Activated naive CD8-positive, alpha-beta T cell (primary cell): ENCODE results near the gene RFXANK.
"Not testable (repeated sequence)": the region's sequence is repeated elsewhere in the genome, so short reads cannot be mapped to it uniquely, and the experiment has no call there.

ENCODE experiments used
- H3K27ac Mint-ChIP-seq: one replicate; pipeline ENCODE4 v1.8.0; 2021; ENCODE audit warnings: mixed read lengths
- H3K27me3 Mint-ChIP-seq: one replicate; pipeline ENCODE4 v1.8.0; 2021; ENCODE audit warnings: mixed read lengths
- H3K36me3 Mint-ChIP-seq: one replicate; pipeline ENCODE4 v1.8.0; 2021; ENCODE audit warnings: mixed read lengths
- H3K4me1 Mint-ChIP-seq: one replicate; pipeline ENCODE4 v1.8.0; 2021; ENCODE audit warnings: low read depth, mixed read lengths
- H3K4me3 Mint-ChIP-seq: one replicate; pipeline ENCODE4 v1.8.0; 2021; ENCODE audit warnings: mild to moderate bottlenecking, mixed read lengths
- H3K9me3 Mint-ChIP-seq: one replicate; pipeline ENCODE4 v1.8.0; 2021; ENCODE audit warnings: low read depth, mixed read lengths

The RFXANK gene, protein sequence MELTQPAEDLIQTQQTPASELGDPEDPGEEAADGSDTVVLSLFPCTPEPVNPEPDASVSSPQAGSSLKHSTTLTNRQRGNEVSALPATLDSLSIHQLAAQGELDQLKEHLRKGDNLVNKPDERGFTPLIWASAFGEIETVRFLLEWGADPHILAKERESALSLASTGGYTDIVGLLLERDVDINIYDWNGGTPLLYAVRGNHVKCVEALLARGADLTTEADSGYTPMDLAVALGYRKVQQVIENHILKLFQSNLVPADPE

DNA sequence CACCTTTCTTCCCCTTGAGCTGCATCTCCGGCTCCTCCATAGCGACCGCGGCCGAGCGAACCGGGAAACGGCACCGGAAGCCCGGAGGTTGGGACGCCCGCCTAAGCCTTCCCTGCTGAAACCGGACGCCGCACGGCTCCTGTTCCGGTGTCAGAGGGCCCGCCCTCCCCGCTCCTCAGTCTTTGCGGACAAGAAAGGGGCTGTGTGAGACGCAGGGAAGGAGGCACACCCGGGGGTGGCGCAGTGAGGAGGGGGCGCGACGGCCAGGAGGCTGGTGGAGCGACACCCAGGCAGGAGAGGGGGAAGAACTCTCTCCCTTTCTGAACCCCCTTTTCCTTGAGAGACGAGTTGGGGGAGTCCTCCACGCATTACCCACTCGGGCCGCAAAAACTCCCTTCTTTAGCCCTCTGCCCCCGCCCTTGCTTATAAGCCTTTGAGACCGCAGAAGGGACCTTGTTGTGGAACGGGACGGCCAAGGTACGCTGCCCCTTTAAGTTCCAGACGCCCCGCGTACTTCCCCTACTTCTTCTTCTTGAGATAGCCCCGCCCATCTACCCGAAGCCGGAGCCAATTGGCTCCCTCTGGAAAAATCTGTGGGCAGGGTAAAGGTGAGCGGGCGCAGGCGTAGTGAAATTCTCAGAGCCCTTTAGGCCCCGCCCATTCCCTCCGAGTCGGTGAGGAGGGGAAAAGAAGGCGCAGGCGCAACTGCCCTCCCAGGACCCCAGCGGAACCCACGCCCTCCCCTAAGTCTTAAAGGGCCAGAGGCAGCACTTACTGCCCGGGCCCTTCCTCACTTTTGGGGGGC is at the start of gene RFXANK, which contains the start of gene BORCS8:
TSS of gene RFXANK (plus strand) at position 181 of the 805 bp plus-strand sequence. CDS start 1,689 bp downstream, outside the sequence.
TSS of gene BORCS8 (minus strand) at position 75 of the 805 bp plus-strand sequence. CDS start at position 40, 35 bp downstream.
- H3K36me3 Mint-ChIP-seq: no peaks in the 10 kb centered on the region
- peak within 1 kb of the TSS; percentile 97 for H3K4me3 Mint-ChIP-seq
- no peaks in the 10 kb centered on the region for H3K27me3 Mint-ChIP-seq
- H3K9me3 Mint-ChIP-seq: no peaks in the 10 kb centered on the region
- peaks cover 39% of the 10 kb centered on the region for H3K4me1 Mint-ChIP-seq
- H3K27ac Mint-ChIP-seq: peak within 1 kb of the TSS; percentile 98

- H3K4me1 Mint-ChIP-seq: peaks cover 12% of the 10 kb centered on the region
- H3K27me3 Mint-ChIP-seq: no peaks in the 10 kb centered on the region
- no peak overlapping the region for H3K27ac Mint-ChIP-seq
- H3K36me3 Mint-ChIP-seq: no peaks in the 10 kb centered on the region
- H3K9me3 Mint-ChIP-seq: no peaks in the 10 kb centered on the region
- H3K4me3 Mint-ChIP-seq: no peak overlapping the region
Observed at GRCh38 chr19:19142347-19142746, 49.7 kb upstream of the RFXANK start.

GRCh38 chr19:19145281-19145680 is 46.8 kb upstream of the RFXANK start:
- Mint-ChIP-seq H3K4me3 (no peak overlapping the region), H3K4me1 (no peaks in the 10 kb centered on the region), H3K36me3 (no peaks in the 10 kb centered on the region), H3K9me3 (no peaks in the 10 kb centered on the region), H3K27ac (no peak overlapping the region), H3K27me3 (no peaks in the 10 kb centered on the region)

- Mint-ChIP-seq H3K27ac (no peak overlapping the region), H3K36me3 (no peaks in the 10 kb centered on the region), H3K9me3 (no peaks in the 10 kb centered on the region), H3K4me3 (no peak overlapping the region), H3K4me1 (no peaks in the 10 kb centered on the region), H3K27me3 (no peaks in the 10 kb centered on the region)
Observed at GRCh38 chr19:19145684-19146608, 46.1 kb upstream of the RFXANK start.

- Mint-ChIP-seq H3K27me3 (no peaks in the 10 kb centered on the region), H3K9me3 (no peaks in the 10 kb centered on the region), H3K27ac (no peak overlapping the region)
Observed at GRCh38 chr19:19146865-19147264, 45.2 kb upstream of the RFXANK start.

GRCh38 chr19:19147344-19147743 is 44.7 kb upstream of the RFXANK start:
- Mint-ChIP-seq H3K9me3 (no peaks in the 10 kb centered on the region), H3K36me3 (no peaks in the 10 kb centered on the region), H3K4me1 (no peaks in the 10 kb centered on the region), H3K27me3 (no peaks in the 10 kb centered on the region), H3K27ac (no peak overlapping the region), H3K4me3 (no peak overlapping the region)

More at GRCh38 chr19:19146865-19147264, 45.2 kb upstream of the RFXANK start:
- Mint-ChIP-seq H3K36me3 (no peaks in the 10 kb centered on the region), H3K4me3 (no peak overlapping the region), H3K4me1 (no peaks in the 10 kb centered on the region)

DNA sequence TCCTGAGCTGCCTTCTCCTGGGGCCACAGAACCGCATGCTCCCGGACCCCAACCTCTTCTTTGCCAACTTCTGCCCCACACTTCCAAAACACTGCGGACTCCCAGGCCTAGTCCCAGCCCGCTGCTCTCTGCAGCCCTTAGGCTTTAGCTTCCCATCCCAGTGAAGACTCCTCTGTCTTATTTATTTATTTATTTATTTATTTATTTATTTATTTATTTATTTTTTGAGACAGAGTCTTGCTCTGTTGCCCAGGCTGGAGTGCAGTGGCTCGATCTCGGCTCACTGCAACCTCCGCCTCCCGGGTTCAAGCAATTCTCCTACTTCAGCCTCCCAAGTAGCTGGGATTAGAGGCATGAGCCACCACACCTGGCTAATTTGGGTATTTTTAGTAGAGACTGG is 43.6 kb upstream of the RFXANK start:
- H3K27me3 Mint-ChIP-seq, H3K9me3 Mint-ChIP-seq, H3K4me3 Mint-ChIP-seq, H3K27ac Mint-ChIP-seq, H3K4me1 Mint-ChIP-seq, H3K36me3 Mint-ChIP-seq: not testable (repeated sequence)

GRCh38 chr19:19149435-19149834 is 42.6 kb upstream of the RFXANK start:
- Mint-ChIP-seq H3K27ac (no peak overlapping the region), H3K9me3 (no peaks in the 10 kb centered on the region), H3K36me3 (peaks cover under 1% of the 10 kb centered on the region), H3K27me3 (no peaks in the 10 kb centered on the region), H3K4me3 (no peak overlapping the region), H3K4me1 (no peaks in the 10 kb centered on the region)

DNA sequence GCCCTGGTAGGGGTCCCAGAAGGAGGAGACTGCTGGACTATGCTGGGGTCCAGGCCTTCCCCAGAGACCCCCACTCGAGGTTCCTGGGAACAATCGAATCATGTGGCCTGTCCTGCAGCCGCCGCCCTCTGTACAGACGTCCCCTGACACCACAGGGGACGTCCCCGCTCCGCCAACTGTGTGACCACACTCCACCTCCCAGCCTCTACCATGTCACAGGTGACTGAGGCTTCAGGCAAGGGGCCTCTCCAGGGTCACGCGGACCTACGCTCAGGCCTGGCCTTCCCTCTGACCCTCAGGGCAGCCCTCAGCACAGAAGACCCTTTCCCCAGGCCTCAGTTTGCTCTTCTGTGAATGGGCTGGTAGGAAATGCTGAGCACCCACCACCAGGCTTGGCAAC is 40.6 kb upstream of the RFXANK start:
- H3K27ac Mint-ChIP-seq: no peak overlapping the region
- H3K4me1 Mint-ChIP-seq: no peaks in the 10 kb centered on the region
- H3K36me3 Mint-ChIP-seq: peaks cover 8% of the 10 kb centered on the region
- no peak overlapping the region for H3K4me3 Mint-ChIP-seq
- no peaks in the 10 kb centered on the region for H3K9me3 Mint-ChIP-seq
- no peaks in the 10 kb centered on the region for H3K27me3 Mint-ChIP-seq

DNA sequence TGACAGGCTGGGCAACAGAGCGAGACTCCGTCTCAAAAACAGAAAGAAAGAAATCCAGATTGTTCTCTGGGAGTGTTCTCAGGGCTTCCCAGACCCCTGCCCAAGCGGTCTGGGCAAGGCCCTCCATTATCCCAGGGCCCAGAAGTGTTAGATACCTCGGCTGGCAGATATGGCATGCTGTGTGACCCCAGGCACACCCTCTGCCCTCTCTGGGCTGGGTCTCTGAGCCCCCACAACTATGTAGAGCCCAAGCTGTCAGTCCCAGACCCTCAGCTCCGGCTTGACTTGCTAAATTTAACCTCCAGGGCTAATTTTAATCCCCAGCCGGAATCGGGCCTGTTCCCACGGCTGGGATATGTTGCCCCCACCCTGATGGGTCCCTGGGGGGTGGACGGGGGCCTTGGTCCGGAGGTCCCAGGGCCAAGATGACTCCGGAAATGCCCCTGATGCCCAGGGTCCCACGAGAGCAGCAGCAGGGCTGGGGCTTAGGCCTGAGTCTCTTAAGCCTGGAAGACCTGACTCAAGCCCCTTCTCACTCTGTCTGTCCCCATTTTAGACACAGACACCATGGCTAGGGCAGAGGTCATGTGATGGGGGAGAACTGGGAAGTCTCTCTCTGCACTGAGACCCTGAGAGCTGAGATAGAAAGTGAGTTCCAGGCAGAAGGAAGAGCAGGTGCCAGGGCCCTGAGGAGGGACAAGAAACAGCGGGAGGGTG is 39.2 kb upstream of the RFXANK start:
- no peak overlapping the region for H3K4me3 Mint-ChIP-seq
- H3K9me3 Mint-ChIP-seq: no peaks in the 10 kb centered on the region
- no peaks in the 10 kb centered on the region for H3K4me1 Mint-ChIP-seq
- H3K27me3 Mint-ChIP-seq: no peaks in the 10 kb centered on the region
- peaks cover 11% of the 10 kb centered on the region for H3K36me3 Mint-ChIP-seq
- no peak overlapping the region for H3K27ac Mint-ChIP-seq

DNA sequence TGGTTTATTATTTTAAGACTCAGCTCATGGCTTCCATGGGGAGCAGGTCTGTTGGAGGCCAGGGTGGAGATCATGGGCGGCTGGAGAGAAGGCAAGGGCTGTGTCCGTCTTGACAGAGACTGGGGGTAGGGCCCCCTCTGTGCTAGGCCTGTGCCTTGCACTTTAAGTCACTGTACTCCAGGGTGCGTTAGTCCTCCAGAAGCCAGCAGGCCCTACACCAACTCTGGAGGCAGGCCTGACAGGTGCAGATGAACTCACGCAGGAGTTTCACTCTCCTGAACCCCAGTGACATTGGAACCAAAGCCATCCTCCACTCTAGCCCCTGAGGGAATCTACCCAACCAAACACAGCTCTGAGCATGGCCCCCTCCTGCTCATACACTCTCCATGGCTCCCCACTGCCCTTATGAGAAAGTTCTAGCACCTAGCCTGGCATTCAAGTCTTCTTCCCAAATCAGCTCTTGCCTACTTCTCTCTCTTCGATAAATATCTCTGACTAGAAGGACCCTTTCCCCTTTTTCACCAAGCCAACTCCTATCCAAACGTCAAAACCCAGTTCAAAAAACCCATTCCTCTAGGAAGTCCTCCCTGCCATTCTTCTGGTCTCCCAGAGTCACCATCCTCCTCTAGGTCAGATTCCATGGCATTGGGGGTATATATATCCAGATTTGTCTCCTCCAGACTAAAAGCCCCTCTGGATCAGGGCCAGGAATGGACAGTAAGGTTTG is 37.1 kb upstream of the RFXANK start:
- H3K4me1 Mint-ChIP-seq: no peaks in the 10 kb centered on the region
- no peak overlapping the region for H3K4me3 Mint-ChIP-seq
- H3K36me3 Mint-ChIP-seq: peaks cover 11% of the 10 kb centered on the region
- no peaks in the 10 kb centered on the region for H3K9me3 Mint-ChIP-seq
- no peak overlapping the region for H3K27ac Mint-ChIP-seq
- no peaks in the 10 kb centered on the region for H3K27me3 Mint-ChIP-seq

- Mint-ChIP-seq H3K36me3 (peaks cover 11% of the 10 kb centered on the region), H3K4me1 (no peaks in the 10 kb centered on the region), H3K27ac (no peak overlapping the region)
Observed at GRCh38 chr19:19155495-19156219, 36.4 kb upstream of the RFXANK start.

DNA sequence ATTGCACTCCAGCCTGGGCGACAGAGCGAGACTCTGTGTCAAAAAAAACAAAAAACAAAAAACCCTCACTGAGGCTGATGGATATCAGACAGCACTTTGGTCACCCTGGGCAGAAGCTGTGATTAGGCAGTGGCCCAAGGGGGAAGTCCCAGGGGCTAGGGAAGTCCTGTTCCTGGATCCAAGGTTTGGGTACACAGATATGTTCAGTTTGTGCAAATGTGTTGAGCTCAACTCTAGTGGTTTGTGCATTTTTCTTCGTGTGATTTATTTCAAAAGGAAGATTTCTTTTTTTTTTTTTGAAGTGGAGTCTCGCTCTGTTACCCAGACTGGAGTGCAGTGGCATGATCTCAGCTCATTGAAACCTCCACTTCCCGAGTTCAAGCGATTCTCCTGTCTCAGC is 34.2 kb upstream of the RFXANK start:
- Mint-ChIP-seq H3K4me1 (peaks cover 2% of the 10 kb centered on the region), H3K36me3 (peaks cover 13% of the 10 kb centered on the region), H3K27me3 (no peaks in the 10 kb centered on the region), H3K4me3 (no peak overlapping the region), H3K9me3 (no peaks in the 10 kb centered on the region), H3K27ac (no peak overlapping the region)

More at GRCh38 chr19:19155495-19156219, 36.4 kb upstream of the RFXANK start:
- Mint-ChIP-seq H3K9me3 (no peaks in the 10 kb centered on the region), H3K27me3 (no peaks in the 10 kb centered on the region), H3K4me3 (no peak overlapping the region)
